ENCODE data around the gene EFCAB12.
A peak's percentile ranks its signal among the peaks of the same experiment; 100 is the strongest.

Gene EFCAB12

DNA sequence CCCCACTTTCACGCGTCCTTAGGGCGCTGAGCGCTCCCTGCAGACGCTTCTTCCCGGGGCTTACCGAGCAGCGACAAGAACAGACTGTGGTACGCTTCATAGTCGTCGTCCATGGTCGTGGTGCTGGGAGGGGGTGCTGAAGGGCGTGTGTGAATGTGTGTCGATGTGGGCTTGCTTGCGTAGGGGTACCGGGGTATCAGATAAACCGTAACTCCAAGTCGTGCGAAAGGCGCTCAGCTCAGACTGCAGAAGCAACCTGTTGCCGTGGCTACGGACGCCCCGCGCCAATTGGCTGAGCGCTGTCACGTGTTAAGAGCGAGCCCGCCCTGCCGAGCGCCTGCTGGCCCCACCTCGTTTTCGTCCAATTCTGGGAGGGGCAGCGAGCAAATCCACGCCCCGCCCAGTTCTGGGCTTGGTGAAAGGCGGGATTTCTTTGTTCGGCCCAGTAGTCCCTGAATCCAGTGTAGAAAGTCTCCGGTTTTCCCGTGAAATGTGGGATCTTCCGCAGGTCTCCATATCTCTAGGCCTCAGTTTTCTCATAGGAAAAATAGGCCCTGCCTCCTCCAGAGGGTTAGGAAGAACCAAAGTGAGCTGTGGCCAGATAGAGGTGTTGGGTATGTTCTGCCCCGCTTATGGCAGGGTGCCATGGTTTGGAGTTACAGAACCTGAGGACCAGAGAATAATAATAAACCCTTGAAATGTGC is at the start of gene EFCAB12:
Gene EFCAB12 (minus strand): TSS at position 261 of the 704 bp plus-strand sequence. CDS start 148 bp downstream, at position 113.
- H3K36me3 ChIP-seq (replicated peaks) = peaks cover 17% of the 10 kb centered on the region
- TF ChIP-seq, protein P1, sequence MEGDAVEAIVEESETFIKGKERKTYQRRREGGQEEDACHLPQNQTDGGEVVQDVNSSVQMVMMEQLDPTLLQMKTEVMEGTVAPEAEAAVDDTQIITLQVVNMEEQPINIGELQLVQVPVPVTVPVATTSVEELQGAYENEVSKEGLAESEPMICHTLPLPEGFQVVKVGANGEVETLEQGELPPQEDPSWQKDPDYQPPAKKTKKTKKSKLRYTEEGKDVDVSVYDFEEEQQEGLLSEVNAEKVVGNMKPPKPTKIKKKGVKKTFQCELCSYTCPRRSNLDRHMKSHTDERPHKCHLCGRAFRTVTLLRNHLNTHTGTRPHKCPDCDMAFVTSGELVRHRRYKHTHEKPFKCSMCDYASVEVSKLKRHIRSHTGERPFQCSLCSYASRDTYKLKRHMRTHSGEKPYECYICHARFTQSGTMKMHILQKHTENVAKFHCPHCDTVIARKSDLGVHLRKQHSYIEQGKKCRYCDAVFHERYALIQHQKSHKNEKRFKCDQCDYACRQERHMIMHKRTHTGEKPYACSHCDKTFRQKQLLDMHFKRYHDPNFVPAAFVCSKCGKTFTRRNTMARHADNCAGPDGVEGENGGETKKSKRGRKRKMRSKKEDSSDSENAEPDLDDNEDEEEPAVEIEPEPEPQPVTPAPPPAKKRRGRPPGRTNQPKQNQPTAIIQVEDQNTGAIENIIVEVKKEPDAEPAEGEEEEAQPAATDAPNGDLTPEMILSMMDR (IDR thresholded peaks at IDR 0.05; ENCODE audit: low read depth, low read length, missing control alignments) = peak; percentile 7
- no peak within 1 kb of the TSS for H3K27ac ChIP-seq
- peak; percentile 91 for DNase-seq
- H3K27me3 ChIP-seq (replicated peaks) = no peaks in the 10 kb centered on the region
- H3K4me3 ChIP-seq (ENCODE audit: low read depth, low read length) = peak within 1 kb of the TSS; percentile 73
- in situ Hi-C loops (cut with HindIII; ENCODE audit: low pct_ligation_motif_present, low sequenced_read_pairs) = no loop called here

DNA sequence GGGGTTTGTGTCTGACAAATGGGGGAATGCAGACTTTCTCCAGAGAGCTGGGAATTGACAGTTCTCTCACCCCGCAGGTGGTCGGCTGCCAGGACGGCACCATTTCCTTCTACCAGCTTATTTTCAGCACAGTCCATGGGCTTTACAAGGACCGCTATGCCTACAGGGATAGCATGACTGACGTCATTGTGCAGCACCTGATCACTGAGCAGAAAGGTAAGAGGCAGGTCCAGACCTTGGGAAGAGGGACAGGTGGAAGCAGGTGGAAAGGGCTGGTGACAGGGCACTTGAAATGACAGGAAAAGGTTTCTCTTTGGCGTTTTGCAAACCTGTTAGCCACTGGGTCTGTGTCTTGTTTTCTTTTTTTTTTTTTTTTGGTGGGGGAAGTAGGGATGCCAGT is 48.1 kb upstream of the EFCAB12 start:
- Histone ChIP-seq H3K27ac (no peak overlapping the region), H3K27me3 (replicated peaks) (no peaks in the 10 kb centered on the region), H3K4me3 (ENCODE audit: low read depth, low read length) (no peak overlapping the region), H3K36me3 (replicated peaks) (no peaks in the 10 kb centered on the region)
- TF ChIP-seq, protein P1 (IDR thresholded peaks at IDR 0.05; ENCODE audit: low read depth, low read length, missing control alignments) = no peak
- DNase-seq = no peak
- in situ Hi-C loops (cut with HindIII; ENCODE audit: low pct_ligation_motif_present, low sequenced_read_pairs) = no loop called here

GRCh38 chr3:129475863-129476262 is 47.4 kb upstream of the EFCAB12 start:
- no peaks in the 10 kb centered on the region for H3K36me3 ChIP-seq (replicated peaks)
- H3K27me3 ChIP-seq (replicated peaks) = no peaks in the 10 kb centered on the region
- H3K27ac ChIP-seq = no peak overlapping the region
- H3K4me3 ChIP-seq (ENCODE audit: low read depth, low read length) = no peak overlapping the region
- TF ChIP-seq, protein P1 (IDR thresholded peaks at IDR 0.05; ENCODE audit: low read depth, low read length, missing control alignments) = no peak
- in situ Hi-C loops (cut with HindIII; ENCODE audit: low pct_ligation_motif_present, low sequenced_read_pairs) = no loop called here
- DNase-seq = no peak

GRCh38 chr3:129474984-129475804 is 46.8 kb upstream of the EFCAB12 start:
- no peak overlapping the region for H3K4me3 ChIP-seq (ENCODE audit: low read depth, low read length)
- TF ChIP-seq, protein P1 (IDR thresholded peaks at IDR 0.05; ENCODE audit: low read depth, low read length, missing control alignments) = no peak
- in situ Hi-C loops (cut with HindIII; ENCODE audit: low pct_ligation_motif_present, low sequenced_read_pairs) = no loop called here
- H3K27ac ChIP-seq = no peak overlapping the region
- H3K36me3 ChIP-seq (replicated peaks) = no peaks in the 10 kb centered on the region
- no peak for DNase-seq
- H3K27me3 ChIP-seq (replicated peaks) = no peaks in the 10 kb centered on the region

DNA sequence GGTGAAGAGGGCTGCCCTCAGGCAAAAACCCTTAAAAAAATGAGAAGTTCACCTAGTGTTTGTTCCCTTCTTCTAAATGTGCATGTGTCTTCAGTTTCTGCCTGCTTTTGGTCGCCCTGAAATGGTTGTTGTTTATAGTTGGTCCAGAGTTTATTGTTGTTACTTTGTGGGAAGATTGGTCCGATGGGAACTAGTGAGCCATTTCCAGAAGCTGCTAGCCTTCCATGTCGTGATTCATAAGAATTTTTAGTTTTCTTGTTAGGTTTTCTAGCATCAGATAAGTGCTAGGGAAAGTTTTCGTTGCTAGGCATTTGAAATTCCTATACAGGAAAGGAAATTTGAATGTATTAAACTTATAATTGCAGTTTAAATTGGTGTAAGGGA is 45.3 kb upstream of the EFCAB12 start:
- Histone ChIP-seq H3K27ac (no peak overlapping the region), H3K36me3 (replicated peaks) (no peaks in the 10 kb centered on the region), H3K4me3 (ENCODE audit: low read depth, low read length) (no peak overlapping the region), H3K27me3 (replicated peaks) (no peaks in the 10 kb centered on the region)
- in situ Hi-C loops (cut with HindIII; ENCODE audit: low pct_ligation_motif_present, low sequenced_read_pairs) = no loop called here
- no peak for DNase-seq
- TF ChIP-seq, protein P1 (IDR thresholded peaks at IDR 0.05; ENCODE audit: low read depth, low read length, missing control alignments) = no peak

Measured in brain microvascular endothelial cell (primary cell).